H9 (cell line): ENCODE measurements around the gene BPIFB1. TPM values are rescaled to one million over a fixed set of nuclear protein-coding genes. Genes with fewer than 3 reads are reported as not detected.

ENCODE experiments used
- DNase-seq: peaks from one replicate; pipeline ENCODE4 v3.0.0-alpha.2; 2017
- H2AFZ ChIP-seq: one replicate; pipeline ENCODE4 v1.6.1; 2013; ENCODE audit warnings: mild to moderate bottlenecking, low read length, control low read depth, moderate library complexity
- H2AK5ac ChIP-seq: 2 replicates; pipeline ENCODE4 v1.6.1; 2013; ENCODE audit warnings: low read length, control low read depth, mixed read lengths; ENCODE audit not compliant: insufficient read length
- H2BK120ac ChIP-seq: one replicate; pipeline ENCODE4 v1.6.1; 2013; ENCODE audit warnings: low read depth, mild to moderate bottlenecking, low read length, control low read depth, inconsistent platforms; ENCODE audit not compliant: poor library complexity, severe bottlenecking
- H2BK12ac ChIP-seq: 2 replicates; pipeline ENCODE4 v1.6.1; 2013; ENCODE audit warnings: low read length, control low read depth, mixed read lengths, low read depth; ENCODE audit not compliant: insufficient read length
- H2BK15ac ChIP-seq: 2 replicates; pipeline ENCODE4 v1.6.1; 2013; ENCODE audit warnings: low read depth, low read length, control low read depth
- H2BK20ac ChIP-seq: one replicate; pipeline ENCODE4 v1.6.1; 2013; ENCODE audit warnings: low read depth, mild to moderate bottlenecking, low read length, control low read depth, inconsistent platforms; ENCODE audit not compliant: poor library complexity, severe bottlenecking
- H2BK5ac ChIP-seq: 2 replicates; pipeline ENCODE4 v1.6.1; 2013; ENCODE audit warnings: low read length, control low read depth, mixed read lengths; ENCODE audit not compliant: insufficient read length
- H3K14ac ChIP-seq: 2 replicates; pipeline ENCODE4 v1.6.1; 2013; ENCODE audit warnings: low read length, control low read depth; ENCODE audit not compliant: insufficient read depth
- H3K18ac ChIP-seq: 2 replicates; pipeline ENCODE4 v1.6.1; 2013; ENCODE audit warnings: low read depth, mild to moderate bottlenecking, mixed read lengths, low read length, control low read depth; ENCODE audit not compliant: insufficient read length
- H3K23ac ChIP-seq: 2 replicates; pipeline ENCODE4 v1.6.1; 2013; ENCODE audit warnings: low read length, control low read depth, mixed read lengths, low read depth; ENCODE audit not compliant: insufficient read length
- H3K23me2 ChIP-seq: 2 replicates; pipeline ENCODE4 v1.6.1; 2013; ENCODE audit warnings: low read depth, mild to moderate bottlenecking, mixed read lengths, low read length, control low read depth; ENCODE audit not compliant: insufficient read length, poor library complexity, severe bottlenecking
- H3K27ac ChIP-seq: 2 replicates; pipeline ENCODE4 v1.5.1; 2013; ENCODE audit warnings: low read length, control low read depth, mixed read lengths, low read depth; ENCODE audit not compliant: insufficient read length
- H3K27me3 ChIP-seq: 2 replicates; pipeline ENCODE4 v1.6.1; 2013; ENCODE audit warnings: low read length, control low read depth, inconsistent platforms; ENCODE audit not compliant: insufficient read depth
- H3K4ac ChIP-seq: 2 replicates; pipeline ENCODE4 v1.6.1; 2013; ENCODE audit warnings: low read depth, mild to moderate bottlenecking, control low read depth, inconsistent platforms, low read length, moderate library complexity
- H3K4me1 ChIP-seq: 2 replicates; pipeline ENCODE4 v1.6.1; 2013; ENCODE audit warnings: low read length, control low read depth, inconsistent platforms; ENCODE audit not compliant: insufficient read depth
- H3K4me2 ChIP-seq: 2 replicates; pipeline ENCODE4 v1.6.1; 2013; ENCODE audit warnings: low read length, control low read depth, mixed read lengths; ENCODE audit not compliant: insufficient read length, insufficient read depth
- H3K56ac ChIP-seq: 2 replicates; pipeline ENCODE4 v1.6.1; 2013; ENCODE audit warnings: low read depth, mild to moderate bottlenecking, mixed read lengths, low read length, control low read depth; ENCODE audit not compliant: insufficient read length
- H3K79me1 ChIP-seq: 2 replicates; pipeline ENCODE4 v1.6.1; 2013; ENCODE audit warnings: low read depth, mild to moderate bottlenecking, moderate library complexity, low read length, control low read depth, inconsistent platforms; ENCODE audit not compliant: insufficient read depth, poor library complexity, severe bottlenecking
- H3K79me2 ChIP-seq: 2 replicates; pipeline ENCODE4 v1.6.1; 2013; ENCODE audit warnings: low read length, control low read depth, inconsistent platforms; ENCODE audit not compliant: insufficient read depth
- H3K9ac ChIP-seq: 2 replicates; pipeline ENCODE4 v1.6.1; 2013; ENCODE audit warnings: low read length, control low read depth, mixed read lengths; ENCODE audit not compliant: insufficient read length; ENCODE audit errors: extremely low read depth
- H3K9me3 ChIP-seq: one replicate; pipeline ENCODE4 v1.6.1; 2013; ENCODE audit warnings: low read depth, low read length, inconsistent platforms; ENCODE audit not compliant: control insufficient read depth
- H3T11ph ChIP-seq: one replicate; pipeline ENCODE4 v1.6.1; 2013; ENCODE audit warnings: mild to moderate bottlenecking, low read length, control low read depth, inconsistent platforms
- H4K20me1 ChIP-seq: one replicate; pipeline ENCODE4 v1.6.1; 2013; ENCODE audit not compliant: control insufficient read depth, insufficient read length, insufficient read depth
- H4K5ac ChIP-seq: 2 replicates; pipeline ENCODE4 v1.6.1; 2013; ENCODE audit warnings: low read depth, mild to moderate bottlenecking, mixed read lengths, low read length, control low read depth; ENCODE audit not compliant: insufficient read length
- H4K8ac ChIP-seq: replicated peaks from 2 replicates; pipeline ENCODE4 v1.6.1; 2013; ENCODE audit warnings: low read length, control low read depth, mixed read lengths, low read depth; ENCODE audit not compliant: insufficient read length
- H4K91ac ChIP-seq: 2 replicates; pipeline ENCODE4 v1.6.1; 2013; ENCODE audit warnings: low read depth, mild to moderate bottlenecking, moderate library complexity, mixed read lengths, low read length, control low read depth; ENCODE audit not compliant: insufficient read length
- H3K27ac Mint-ChIP-seq, 3 experiments: 2 replicates in 2 of 3; 3 replicates in 1 of 3; pipeline ENCODE4 v1.8.0; 2020 to 2021; ENCODE audit warnings: mixed read lengths in 3 of 3, mild to moderate bottlenecking in 1 of 3, moderate library complexity in 1 of 3
- H3K27me3 Mint-ChIP-seq: 2 replicates; pipeline ENCODE4 v1.8.0; 2021; ENCODE audit warnings: low read depth, mild to moderate bottlenecking, moderate library complexity, mixed read lengths
- H3K36me3 Mint-ChIP-seq, 3 experiments: 2 replicates in 2 of 3; 3 replicates in 1 of 3; pipeline ENCODE4 v1.8.0; 2020 to 2021; ENCODE audit warnings: low read depth in 3 of 3, mixed read lengths in 3 of 3; ENCODE audit not compliant: insufficient read depth in 1 of 3
- H3K4me1 Mint-ChIP-seq, 2 experiments: 2 replicates each; pipeline ENCODE4 v1.8.0; 2020; ENCODE audit warnings: mixed read lengths in 2 of 2
- H3K4me3 Mint-ChIP-seq, 2 experiments: 2 replicates in 1 of 2; 3 replicates in 1 of 2; pipeline ENCODE4 v1.8.0; 2020 to 2021; ENCODE audit warnings: mild to moderate bottlenecking in 2 of 2, mixed read lengths in 2 of 2, moderate library complexity in 1 of 2
- H3K9me3 Mint-ChIP-seq, 2 experiments: 2 replicates in 1 of 2; 3 replicates in 1 of 2; pipeline ENCODE4 v1.8.0; 2020; ENCODE audit warnings: mild to moderate bottlenecking in 2 of 2, mixed read lengths in 2 of 2, moderate library complexity in 1 of 2
- WGBS: extraction: QIAGEN DNeasy Blood & Tissue Kit; methylation state at CpG from one replicate; pipeline ENCODE4 v1.1.7; 2013; ENCODE audit warnings: missing lambda C conversion rate, low lambda C conversion rate, mixed read lengths; ENCODE audit not compliant: insufficient read length; ENCODE audit errors: extremely low coverage; 5-methylcytosine and 5-hydroxymethylcytosine counted together
- total RNA-seq: library from RNA; stranded (reverse); gene quantifications from 2 replicates; pipeline ENCODE4 v1.2.1, GENCODE V29; 2021
- TF ChIP-seq, protein P1 (sequence below): fragments of 200-600 bp; sonication (generic); conservative IDR thresholded peaks from 3 replicates; pipeline ENCODE4 v1.8.0; 2021; ENCODE audit warnings: antibody characterized with exemption, mild to moderate bottlenecking

The BPIFB1 gene
- total RNA-seq, 1 experiment from 2014 or later: not detected

DNA sequence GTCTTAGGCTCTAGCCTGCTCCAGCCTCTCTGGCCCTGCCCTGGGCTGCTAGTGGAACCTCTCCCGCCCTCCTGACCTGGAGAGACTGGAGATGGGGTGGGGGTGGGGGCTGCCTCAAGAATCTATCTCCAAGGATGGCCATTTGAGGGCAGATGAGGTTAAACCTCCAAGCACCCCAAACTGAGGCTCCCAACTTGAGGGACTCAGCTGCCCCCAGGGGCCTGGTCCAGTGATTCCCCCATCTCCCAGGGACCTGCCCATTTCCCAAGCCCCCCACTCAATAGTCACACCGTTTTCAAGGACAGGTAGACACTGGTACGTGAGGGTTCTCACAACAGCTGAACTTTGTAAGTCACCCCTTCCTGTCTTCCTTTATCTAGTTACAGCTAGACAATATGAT lies 7.1 kb upstream of the BPIFB1 start:
- Histone ChIP-seq H3K9me3 (no peaks in the 10 kb centered on the region), H2AFZ (no peak overlapping the region), H2BK15ac (no peak overlapping the region), H2BK120ac (no peak overlapping the region), H3K79me1 (no peaks in the 10 kb centered on the region), H3K56ac (no peak overlapping the region), H2AK5ac (no peak overlapping the region), H3K4ac (no peak overlapping the region), H2BK12ac (no peak overlapping the region), H4K91ac (no peak overlapping the region), H3K27ac (no peak overlapping the region), H3T11ph (no peak overlapping the region), H3K14ac (no peak overlapping the region), H3K23ac (no peak overlapping the region), H3K27me3 (no peaks in the 10 kb centered on the region), H3K18ac (no peak overlapping the region), H2BK20ac (no peak overlapping the region), H4K8ac (no peak overlapping the region), H3K79me2 (no peaks in the 10 kb centered on the region), H3K23me2 (no peaks in the 10 kb centered on the region), H4K20me1 (peaks cover 2% of the 10 kb centered on the region), H3K4me2 (no peak overlapping the region), H2BK5ac (no peak overlapping the region), H4K5ac (no peak overlapping the region), H3K4me1 (no peaks in the 10 kb centered on the region; the same call in 1 of the 2 replicates), H3K9ac (no peak overlapping the region)
- DNase-seq: no peak
- Mint-ChIP-seq H3K4me3 (no peak overlapping the region), H3K27ac (no peak overlapping the region; a peak in 1 of 7 replicates), H3K27me3 (peaks cover 17% of the 10 kb centered on the region), H3K36me3 (no peaks in the 10 kb centered on the region), H3K4me1 (peaks cover 19 to 30% of the 10 kb centered on the region in 2 experiments), H3K9me3 (no peaks in the 10 kb centered on the region)
- no CpG with 5 or more reads among the region's 3 CpGs for WGBS
- TF ChIP-seq, protein P1, sequence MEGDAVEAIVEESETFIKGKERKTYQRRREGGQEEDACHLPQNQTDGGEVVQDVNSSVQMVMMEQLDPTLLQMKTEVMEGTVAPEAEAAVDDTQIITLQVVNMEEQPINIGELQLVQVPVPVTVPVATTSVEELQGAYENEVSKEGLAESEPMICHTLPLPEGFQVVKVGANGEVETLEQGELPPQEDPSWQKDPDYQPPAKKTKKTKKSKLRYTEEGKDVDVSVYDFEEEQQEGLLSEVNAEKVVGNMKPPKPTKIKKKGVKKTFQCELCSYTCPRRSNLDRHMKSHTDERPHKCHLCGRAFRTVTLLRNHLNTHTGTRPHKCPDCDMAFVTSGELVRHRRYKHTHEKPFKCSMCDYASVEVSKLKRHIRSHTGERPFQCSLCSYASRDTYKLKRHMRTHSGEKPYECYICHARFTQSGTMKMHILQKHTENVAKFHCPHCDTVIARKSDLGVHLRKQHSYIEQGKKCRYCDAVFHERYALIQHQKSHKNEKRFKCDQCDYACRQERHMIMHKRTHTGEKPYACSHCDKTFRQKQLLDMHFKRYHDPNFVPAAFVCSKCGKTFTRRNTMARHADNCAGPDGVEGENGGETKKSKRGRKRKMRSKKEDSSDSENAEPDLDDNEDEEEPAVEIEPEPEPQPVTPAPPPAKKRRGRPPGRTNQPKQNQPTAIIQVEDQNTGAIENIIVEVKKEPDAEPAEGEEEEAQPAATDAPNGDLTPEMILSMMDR: no peak
